HL-60 (cell line): ENCODE measurements around the gene SLC28A1.

ENCODE experiments used
- CTCF ChIP-seq: IDR thresholded peaks from one replicate; pipeline ENCODE4 v1.5.1; 2011; ENCODE audit warnings: low read length, control low read depth, inconsistent platforms; ENCODE audit not compliant: insufficient read depth
- GABPA ChIP-seq: IDR thresholded peaks from 2 replicates; pipeline ENCODE4 v1.6.1; 2012; ENCODE audit warnings: low read depth
- POLR2AphosphoS5 ChIP-seq: IDR thresholded peaks from 2 replicates; pipeline ENCODE4 v1.6.1; 2012; ENCODE audit warnings: low read depth
- REST ChIP-seq: IDR thresholded peaks from 2 replicates; pipeline ENCODE4 v1.6.1; 2012; ENCODE audit warnings: low read depth; ENCODE audit not compliant: insufficient replicate concordance
- SPI1 ChIP-seq: IDR thresholded peaks from 2 replicates; pipeline ENCODE4 v1.6.1; 2012; ENCODE audit warnings: low read depth, mild to moderate bottlenecking, borderline replicate concordance

- TF ChIP-seq POLR2AphosphoS5 (no peak), CTCF (no peak), REST (no peak), GABPA (no peak), SPI1 (no peak)
Measured at GRCh38 chr15:84905016-84905916, 20.8 kb downstream of the SLC28A1 start.
